Pancreas (tissue), 10 donors: ENCODE results near the gene NXPH1. TPM values are rescaled to one million over a fixed set of nuclear protein-coding genes. Genes with fewer than 3 reads are reported as not detected.

Experiments used
- ATAC-seq, 4 donors: fragments of 200-7000 bp; cut with Tn5 transposase; one replicate each; pipeline versions ENCODE4 v1.8.0 to v1.9.1; 2020; ENCODE audit warnings: mild to moderate bottlenecking in 4 of 4, moderate library complexity in 4 of 4
- DNase-seq, 6 donors: peaks; one replicate each; pipeline ENCODE4 v3.0.0-alpha.2; 2020
- FAIRE-seq: peaks from 2 replicates; lab custom pipeline; 2012; peaks lifted over from hg19 to GRCh38; lab: Jason Lieb, UNC
- H3K27ac ChIP-seq, 4 donors: fragments of 200-600 bp; sonication (generic); 1 replicate in 3 of 4; 2 replicates in 1 of 4; pipeline versions ENCODE4 v1.5.0 to v1.8.0; 2020
- H3K27me3 ChIP-seq, 4 donors: fragments of 200-600 bp; one replicate each; pipeline ENCODE4 v1.8.0; 2021
- H3K36me3 ChIP-seq, 3 donors: fragments of 200-600 bp; sonication (generic) in 1 of 3; one replicate each; pipeline versions ENCODE4 v1.5.0 to v1.8.0; 2020 to 2021
- H3K4me1 ChIP-seq, 3 donors: fragments of 200-600 bp; one replicate each; pipeline ENCODE4 v1.8.0; 2021
- H3K4me3 ChIP-seq, 4 donors: fragments of 200-600 bp; sonication (generic) in 2 of 4; one replicate each; pipeline versions ENCODE4 v1.5.0 to v1.8.0; 2020 to 2021
- H3K9me3 ChIP-seq, 4 donors: fragments of 200-600 bp; one replicate each; pipeline ENCODE4 v1.8.0; 2021
- WGBS, 2 donors: extraction: QIAGEN DNeasy Blood & Tissue Kit; methylation state at CpG; one replicate each; pipeline ENCODE4 v1.1.7; 2013; 5-methylcytosine and 5-hydroxymethylcytosine counted together
- intact Hi-C, 3 donors: fragments of 100-400 bp; cut with DNase I; formaldehyde crosslinking; loops; one replicate each; pipeline versions ENCODE4 v1.11.1 to v1.14.2; 2022
- polyA plus RNA-seq, 2 donors: library from polyadenylated mRNA; stranded (reverse); fragments of 200-250 nt; gene quantifications; one replicate each; pipeline ENCODE4 v1.2.3, GENCODE V29; 2013
- total RNA-seq, 6 donors: library from RNA; stranded (reverse); fragmentation: NEBNext Ultra II Directional in 4 of 6; extraction: Animal tissue kit (Norgen Biotek cat#: 25700) in 4 of 6; gene quantifications; one replicate each; pipeline versions ENCODE4 v1.2.1 to v1.2.4, GENCODE V29; 2021 to 2023
- TF ChIP-seq, protein P1 (sequence below), 4 donors: fragments of 200-600 bp; sonication (generic) in 3 of 4; IDR thresholded peaks; one replicate each; pipeline versions ENCODE4 v1.5.0 to v1.8.0; 2021; ENCODE audit warnings: antibody characterized with exemption in 4 of 4
- donor health status: healthy with polysubstance abuse.
- donor health status: DM: no; HTN: no; CAD: no; lungs with moderate emphysema.
- donor health status: DM: no; HTN: no; CAD: no.
- donor health status: control.
- donor health status: control.
- donor health status: Bipolar disorder and iron deficiency.
- donor health status: DM: yes; HTN: yes; CAD: no.
- donor health status: DM: no; HTN: no; CAD: no.
- donor health status: DM: no; HTN: no; CAD: no.
- donor health status: DM: yes; HTN: yes; CAD: no.

NXPH1 gene
- total and polyA plus RNA-seq, 8 donors = not detected

GRCh38 chr7:8528311-8528710 lies 94.9 kb downstream of the NXPH1 start:
- Histone ChIP-seq H3K4me1 (no peaks in the 10 kb centered on the region), H3K27me3 (no peaks in the 10 kb centered on the region), H3K36me3 (no peaks in the 10 kb centered on the region), H3K9me3 (no peaks in the 10 kb centered on the region), H3K27ac (no peak overlapping the region), H3K4me3 (no peak overlapping the region)
- intact Hi-C loops = no loop called here
- FAIRE-seq (no peak), DNase-seq (no peak), ATAC-seq (no peak)
- TF ChIP-seq, protein P1, sequence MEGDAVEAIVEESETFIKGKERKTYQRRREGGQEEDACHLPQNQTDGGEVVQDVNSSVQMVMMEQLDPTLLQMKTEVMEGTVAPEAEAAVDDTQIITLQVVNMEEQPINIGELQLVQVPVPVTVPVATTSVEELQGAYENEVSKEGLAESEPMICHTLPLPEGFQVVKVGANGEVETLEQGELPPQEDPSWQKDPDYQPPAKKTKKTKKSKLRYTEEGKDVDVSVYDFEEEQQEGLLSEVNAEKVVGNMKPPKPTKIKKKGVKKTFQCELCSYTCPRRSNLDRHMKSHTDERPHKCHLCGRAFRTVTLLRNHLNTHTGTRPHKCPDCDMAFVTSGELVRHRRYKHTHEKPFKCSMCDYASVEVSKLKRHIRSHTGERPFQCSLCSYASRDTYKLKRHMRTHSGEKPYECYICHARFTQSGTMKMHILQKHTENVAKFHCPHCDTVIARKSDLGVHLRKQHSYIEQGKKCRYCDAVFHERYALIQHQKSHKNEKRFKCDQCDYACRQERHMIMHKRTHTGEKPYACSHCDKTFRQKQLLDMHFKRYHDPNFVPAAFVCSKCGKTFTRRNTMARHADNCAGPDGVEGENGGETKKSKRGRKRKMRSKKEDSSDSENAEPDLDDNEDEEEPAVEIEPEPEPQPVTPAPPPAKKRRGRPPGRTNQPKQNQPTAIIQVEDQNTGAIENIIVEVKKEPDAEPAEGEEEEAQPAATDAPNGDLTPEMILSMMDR (IDR thresholded peaks at IDR 0.05) = no peak
- WGBS, 2 donors = 41 to 58% methylated on average over 2 of the region's 2 CpGs

- FAIRE-seq (no peak), DNase-seq (no peak), ATAC-seq (no peak)
- WGBS, 2 donors = 66 to 77% methylated on average over 2 of the region's 2 CpGs
- no peaks in the 10 kb centered on the region for H3K4me1 ChIP-seq
- H3K4me3 ChIP-seq = no peak overlapping the region
- H3K27me3 ChIP-seq = no peaks in the 10 kb centered on the region
- no peaks in the 10 kb centered on the region for H3K9me3 ChIP-seq
- intact Hi-C loops = no loop called here
- TF ChIP-seq, protein P1 (IDR thresholded peaks at IDR 0.05) = no peak
- H3K27ac ChIP-seq = no peak overlapping the region
- H3K36me3 ChIP-seq = no peaks in the 10 kb centered on the region
Measured at GRCh38 chr7:8531991-8532515, 98.6 kb downstream of the NXPH1 start.

- no peak for DNase-seq
- TF ChIP-seq, protein P1 (IDR thresholded peaks at IDR 0.05) = no peak
- Histone ChIP-seq H3K27ac (no peak overlapping the region), H3K4me3 (no peak overlapping the region), H3K9me3 (no peaks in the 10 kb centered on the region), H3K27me3 (no peaks in the 10 kb centered on the region), H3K4me1 (no peaks in the 10 kb centered on the region), H3K36me3 (no peaks in the 10 kb centered on the region)
- FAIRE-seq = no peak
- ATAC-seq = no peak
- intact Hi-C loops = no loop called here
- 61 to 82% methylated on average over 3 of the region's 3 CpGs for WGBS, 2 donors
Measured at GRCh38 chr7:8536431-8536830, 103.0 kb downstream of the NXPH1 start.

DNA sequence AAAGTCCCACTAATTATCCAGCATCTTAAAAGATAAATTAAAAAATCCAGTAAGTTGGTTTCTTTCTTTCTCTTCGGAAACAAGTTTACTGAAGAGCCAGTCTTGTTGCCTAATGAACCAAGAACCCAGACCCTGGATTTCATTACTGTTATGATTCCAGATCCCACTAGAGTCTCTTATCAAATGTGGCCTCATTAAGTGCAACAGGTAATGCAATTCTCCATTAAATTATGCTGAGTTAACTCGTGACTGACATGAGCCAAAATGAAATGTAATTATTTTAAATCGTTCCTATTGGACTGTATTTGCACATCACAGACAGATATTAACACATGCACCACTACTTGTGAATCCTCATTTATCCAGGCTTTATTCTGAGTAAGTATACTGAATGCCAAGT lies 115.6 kb downstream of the NXPH1 start:
- TF ChIP-seq, protein P1 (IDR thresholded peaks at IDR 0.05) = no peak
- Histone ChIP-seq H3K36me3 (no peaks in the 10 kb centered on the region), H3K27ac (no peak overlapping the region), H3K27me3 (no peaks in the 10 kb centered on the region), H3K4me3 (no peak overlapping the region), H3K4me1 (no peaks in the 10 kb centered on the region), H3K9me3 (no peaks in the 10 kb centered on the region)
- no peak for FAIRE-seq
- intact Hi-C loops = no loop called here
- WGBS, 2 donors = 47 to 54% methylated on average over 3 of the region's 3 CpGs
- ATAC-seq = no peak
- DNase-seq = no peak

- Histone ChIP-seq H3K27me3 (no peaks in the 10 kb centered on the region), H3K9me3 (no peaks in the 10 kb centered on the region), H3K4me3 (no peak overlapping the region), H3K4me1 (no peaks in the 10 kb centered on the region), H3K27ac (no peak overlapping the region), H3K36me3 (no peaks in the 10 kb centered on the region)
- intact Hi-C loops = no loop called here
- TF ChIP-seq, protein P1 (IDR thresholded peaks at IDR 0.05) = no peak
- ATAC-seq (no peak), DNase-seq (no peak), FAIRE-seq (no peak)
- 46 to 64% methylated on average over 2 of the region's 2 CpGs for WGBS, 2 donors
Measured at GRCh38 chr7:8560501-8560900, 127.1 kb downstream of the NXPH1 start.
